Activated naive CD8-positive, alpha-beta T cell (primary cell): ENCODE results near the gene ECHDC3.

Experiments
- H3K27ac Mint-ChIP-seq: one replicate; pipeline ENCODE4 v1.8.0; 2021; ENCODE audit warnings: mixed read lengths
- H3K27me3 Mint-ChIP-seq: one replicate; pipeline ENCODE4 v1.8.0; 2021; ENCODE audit warnings: mixed read lengths
- H3K36me3 Mint-ChIP-seq: one replicate; pipeline ENCODE4 v1.8.0; 2021; ENCODE audit warnings: mixed read lengths
- H3K4me1 Mint-ChIP-seq: one replicate; pipeline ENCODE4 v1.8.0; 2021; ENCODE audit warnings: low read depth, mixed read lengths
- H3K4me3 Mint-ChIP-seq: one replicate; pipeline ENCODE4 v1.8.0; 2021; ENCODE audit warnings: mild to moderate bottlenecking, mixed read lengths
- H3K9me3 Mint-ChIP-seq: one replicate; pipeline ENCODE4 v1.8.0; 2021; ENCODE audit warnings: low read depth, mixed read lengths

Gene ECHDC3

GRCh38 chr10:11797847-11798633 lies 55.9 kb downstream of the ECHDC3 start:
- H3K4me3 Mint-ChIP-seq: no peak overlapping the region
- no peak overlapping the region for H3K27ac Mint-ChIP-seq
- no peaks in the 10 kb centered on the region for H3K36me3 Mint-ChIP-seq
- H3K9me3 Mint-ChIP-seq: no peaks in the 10 kb centered on the region
- H3K4me1 Mint-ChIP-seq: peaks cover 1% of the 10 kb centered on the region
- no peaks in the 10 kb centered on the region for H3K27me3 Mint-ChIP-seq

GRCh38 chr10:11798845-11799735 lies 56.9 kb downstream of the ECHDC3 start:
- no peak overlapping the region for H3K27ac Mint-ChIP-seq
- no peaks in the 10 kb centered on the region for H3K9me3 Mint-ChIP-seq
- no peaks in the 10 kb centered on the region for H3K27me3 Mint-ChIP-seq
- H3K4me3 Mint-ChIP-seq: no peak overlapping the region
- H3K36me3 Mint-ChIP-seq: no peaks in the 10 kb centered on the region
- H3K4me1 Mint-ChIP-seq: peaks cover 1% of the 10 kb centered on the region

GRCh38 chr10:11799736-11800080 lies 57.5 kb downstream of the ECHDC3 start:
- Mint-ChIP-seq H3K4me1 (peaks cover 1% of the 10 kb centered on the region), H3K36me3 (no peaks in the 10 kb centered on the region), H3K27me3 (no peaks in the 10 kb centered on the region), H3K4me3 (no peak overlapping the region), H3K27ac (no peak overlapping the region), H3K9me3 (no peaks in the 10 kb centered on the region)

- no peaks in the 10 kb centered on the region for H3K27me3 Mint-ChIP-seq
- H3K4me1 Mint-ChIP-seq: no peaks in the 10 kb centered on the region
- no peaks in the 10 kb centered on the region for H3K9me3 Mint-ChIP-seq
- no peaks in the 10 kb centered on the region for H3K36me3 Mint-ChIP-seq
- H3K27ac Mint-ChIP-seq: no peak overlapping the region
- no peak overlapping the region for H3K4me3 Mint-ChIP-seq
Observed at GRCh38 chr10:11804336-11804735, 62.2 kb downstream of the ECHDC3 start.

- H3K9me3 Mint-ChIP-seq: no peaks in the 10 kb centered on the region
- H3K27ac Mint-ChIP-seq: no peak overlapping the region
- no peaks in the 10 kb centered on the region for H3K36me3 Mint-ChIP-seq
- H3K4me3 Mint-ChIP-seq: no peak overlapping the region
- no peaks in the 10 kb centered on the region for H3K4me1 Mint-ChIP-seq
- no peaks in the 10 kb centered on the region for H3K27me3 Mint-ChIP-seq
Observed at GRCh38 chr10:11805792-11806191, 63.6 kb downstream of the ECHDC3 start.

GRCh38 chr10:11806706-11807105 lies 64.5 kb downstream of the ECHDC3 start:
- no peaks in the 10 kb centered on the region for H3K4me1 Mint-ChIP-seq
- no peaks in the 10 kb centered on the region for H3K36me3 Mint-ChIP-seq
- no peaks in the 10 kb centered on the region for H3K9me3 Mint-ChIP-seq
- H3K4me3 Mint-ChIP-seq: no peak overlapping the region
- no peak overlapping the region for H3K27ac Mint-ChIP-seq
- H3K27me3 Mint-ChIP-seq: no peaks in the 10 kb centered on the region

- H3K4me3 Mint-ChIP-seq: no peak overlapping the region
- H3K27ac Mint-ChIP-seq: no peak overlapping the region
- H3K4me1 Mint-ChIP-seq: no peaks in the 10 kb centered on the region
- H3K36me3 Mint-ChIP-seq: no peaks in the 10 kb centered on the region
- H3K9me3 Mint-ChIP-seq: no peaks in the 10 kb centered on the region
- H3K27me3 Mint-ChIP-seq: no peaks in the 10 kb centered on the region
Observed at GRCh38 chr10:11808808-11809207, 66.6 kb downstream of the ECHDC3 start.

- Mint-ChIP-seq H3K27ac (no peak overlapping the region), H3K27me3 (peaks cover 2% of the 10 kb centered on the region), H3K4me1 (no peaks in the 10 kb centered on the region), H3K36me3 (no peaks in the 10 kb centered on the region), H3K4me3 (no peak overlapping the region), H3K9me3 (no peaks in the 10 kb centered on the region)
Observed at GRCh38 chr10:11810313-11810766, 68.2 kb downstream of the ECHDC3 start.

GRCh38 chr10:11810973-11811372 lies 68.8 kb downstream of the ECHDC3 start:
- Mint-ChIP-seq H3K4me1 (no peaks in the 10 kb centered on the region), H3K27ac (no peak overlapping the region), H3K4me3 (no peak overlapping the region), H3K36me3 (no peaks in the 10 kb centered on the region), H3K9me3 (no peaks in the 10 kb centered on the region), H3K27me3 (peaks cover 2% of the 10 kb centered on the region)

- Mint-ChIP-seq H3K4me1 (no peaks in the 10 kb centered on the region), H3K27me3 (peaks cover 2% of the 10 kb centered on the region), H3K27ac (no peak overlapping the region), H3K4me3 (no peak overlapping the region), H3K36me3 (no peaks in the 10 kb centered on the region), H3K9me3 (no peaks in the 10 kb centered on the region)
Observed at GRCh38 chr10:11813177-11813576, 71.0 kb downstream of the ECHDC3 start.
